ENCODE results near the gene GGTLC1.

DNA sequence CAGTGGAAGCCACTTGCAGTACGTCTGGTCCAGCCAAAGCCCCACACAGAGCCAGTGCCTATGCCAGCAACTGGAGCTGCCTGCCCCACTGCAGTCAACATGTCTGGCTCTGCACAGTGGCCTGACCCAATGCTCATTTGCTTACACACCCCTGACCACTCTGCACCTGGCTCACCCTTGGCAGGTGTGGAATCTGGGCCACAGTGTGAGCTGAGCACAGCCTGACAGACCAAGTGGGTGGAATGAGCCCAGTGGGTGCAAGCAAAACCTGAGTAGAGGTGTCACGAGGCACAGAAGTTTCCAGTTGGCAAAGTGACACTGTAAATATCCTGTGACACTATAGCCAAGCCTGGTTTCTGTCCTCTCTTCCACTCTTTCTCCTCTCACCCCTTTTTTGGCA, 49.5 kb downstream of the GGTLC1 start:
- TF ChIP-seq HDAC6 (IDR thresholded peaks at IDR 0.05; ENCODE audit: unreplicated experiment) = no peak
- TF ChIP-seq, protein P1, sequence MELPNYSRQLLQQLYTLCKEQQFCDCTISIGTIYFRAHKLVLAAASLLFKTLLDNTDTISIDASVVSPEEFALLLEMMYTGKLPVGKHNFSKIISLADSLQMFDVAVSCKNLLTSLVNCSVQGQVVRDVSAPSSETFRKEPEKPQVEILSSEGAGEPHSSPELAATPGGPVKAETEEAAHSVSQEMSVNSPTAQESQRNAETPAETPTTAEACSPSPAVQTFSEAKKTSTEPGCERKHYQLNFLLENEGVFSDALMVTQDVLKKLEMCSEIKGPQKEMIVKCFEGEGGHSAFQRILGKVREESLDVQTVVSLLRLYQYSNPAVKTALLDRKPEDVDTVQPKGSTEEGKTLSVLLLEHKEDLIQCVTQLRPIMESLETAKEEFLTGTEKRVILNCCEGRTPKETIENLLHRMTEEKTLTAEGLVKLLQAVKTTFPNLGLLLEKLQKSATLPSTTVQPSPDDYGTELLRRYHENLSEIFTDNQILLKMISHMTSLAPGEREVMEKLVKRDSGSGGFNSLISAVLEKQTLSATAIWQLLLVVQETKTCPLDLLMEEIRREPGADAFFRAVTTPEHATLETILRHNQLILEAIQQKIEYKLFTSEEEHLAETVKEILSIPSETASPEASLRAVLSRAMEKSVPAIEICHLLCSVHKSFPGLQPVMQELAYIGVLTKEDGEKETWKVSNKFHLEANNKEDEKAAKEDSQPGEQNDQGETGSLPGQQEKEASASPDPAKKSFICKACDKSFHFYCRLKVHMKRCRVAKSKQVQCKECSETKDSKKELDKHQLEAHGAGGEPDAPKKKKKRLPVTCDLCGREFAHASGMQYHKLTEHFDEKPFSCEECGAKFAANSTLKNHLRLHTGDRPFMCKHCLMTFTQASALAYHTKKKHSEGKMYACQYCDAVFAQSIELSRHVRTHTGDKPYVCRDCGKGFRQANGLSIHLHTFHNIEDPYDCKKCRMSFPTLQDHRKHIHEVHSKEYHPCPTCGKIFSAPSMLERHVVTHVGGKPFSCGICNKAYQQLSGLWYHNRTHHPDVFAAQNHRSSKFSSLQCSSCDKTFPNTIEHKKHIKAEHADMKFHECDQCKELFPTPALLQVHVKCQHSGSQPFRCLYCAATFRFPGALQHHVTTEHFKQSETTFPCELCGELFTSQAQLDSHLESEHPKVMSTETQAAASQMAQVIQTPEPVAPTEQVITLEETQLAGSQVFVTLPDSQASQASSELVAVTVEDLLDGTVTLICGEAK (IDR thresholded peaks at IDR 0.05; ENCODE audit: borderline replicate concordance) = no peak
- TF ChIP-seq BHLHE40 (IDR thresholded peaks at IDR 0.05; ENCODE audit: borderline replicate concordance in 1 of 2, low read depth in 2 of 2, low read length in 1 of 2) = no peak
- no peak for TF ChIP-seq DPF2 (IDR thresholded peaks at IDR 0.05)
- TF ChIP-seq SREBF2 (IDR thresholded peaks at IDR 0.05; ENCODE audit: low read length) = no peak

Data from GM12878 (cell line).